GM12878 (cell line): ENCODE data around the gene CLMP. TPM values are rescaled to one million over a fixed set of nuclear protein-coding genes. Genes with fewer than 3 reads are reported as not detected.

Experiments
- ATAC-seq: fragments of 200-7000 bp; cut with Tn5 transposase; 3 replicates; pipeline ENCODE4 v1.9.1; 2020; ENCODE audit warnings: mild to moderate bottlenecking, moderate library complexity
- BruUV-seq: library from RNA; stranded (reverse); fragments of 400-500 nt; replicated peaks from 2 replicates; lab custom pipeline; 2021; lab: Mats Ljungman, UMichigan
- CTCF ChIA-PET: fragments of 300-600 bp; sonication (Branson Sonifier 250); formaldehyde crosslinking; extraction: SDS; loops from one replicate; lab custom pipeline; 2021; ENCODE audit warnings: inconsistent platforms; lab: Yijun Ruan, JAX
- POLR2A ChIA-PET: fragments of 350-600 bp; formaldehyde crosslinking; extraction: SDS; loops from one replicate; lab custom pipeline; 2021; ENCODE audit warnings: inconsistent platforms; lab: Charles Lee
- RAD21 ChIA-PET: fragments of 300-600 bp; sonication (Branson Sonifier 250); formaldehyde crosslinking; loops from one replicate; lab custom pipeline; 2023; ENCODE audit warnings: antibody characterized with exemption; ENCODE audit not compliant: unreplicated experiment; lab: Charles Lee
- SMC1A ChIA-PET: fragments of 300-600 bp; sonication (Branson Sonifier 250); formaldehyde crosslinking; loops from one replicate; lab custom pipeline; 2023; ENCODE audit not compliant: unreplicated experiment, uncharacterized antibody; lab: Charles Lee
- DNase-seq: peaks from one replicate; pipeline ENCODE4 v3.0.0-alpha.2; 2011; ENCODE audit warnings: low read depth, low spot score
- FAIRE-seq: peaks from 3 replicates; lab custom pipeline; 2011; peaks lifted over from hg19 to GRCh38; lab: Jason Lieb, UNC
- H2AFZ ChIP-seq: 2 replicates; pipeline ENCODE4 v1.6.0; 2011; ENCODE audit warnings: low read depth, low read length, control low read depth; ENCODE audit not compliant: control insufficient read depth
- H3K27ac ChIP-seq: 2 replicates; pipeline ENCODE4 v1.5.1; 2011; ENCODE audit warnings: control low read depth; ENCODE audit not compliant: control insufficient read depth, insufficient read depth
- H3K27me3 ChIP-seq, 2 experiments: replicated peaks in 1 of 2; 2 replicates each; pipeline versions ENCODE4 v1.6.0 to v1.6.1; 2011; ENCODE audit warnings: low read length in 1 of 2; ENCODE audit not compliant: control insufficient read depth in 2 of 2, insufficient read depth in 2 of 2
- H3K36me3 ChIP-seq, 2 experiments: 2 replicates each; pipeline ENCODE4 v1.5.1; 2011; ENCODE audit warnings: low read length in 1 of 2; ENCODE audit not compliant: control insufficient read depth in 2 of 2, insufficient read depth in 2 of 2
- H3K4me1 ChIP-seq: 2 replicates; pipeline ENCODE4 v1.6.1; 2011; ENCODE audit warnings: mild to moderate bottlenecking, low read length, moderate library complexity, mixed read lengths; ENCODE audit not compliant: control insufficient read depth, insufficient read depth
- H3K4me2 ChIP-seq: 2 replicates; pipeline ENCODE4 v1.6.0; 2011; ENCODE audit warnings: control low read depth; ENCODE audit not compliant: control insufficient read depth, insufficient read depth
- H3K4me3 ChIP-seq: fragments of 200-600 bp; sonication (generic); 2 replicates; pipeline ENCODE4 v1.5.1; 2016
- H3K79me2 ChIP-seq: 2 replicates; pipeline ENCODE4 v1.6.0; 2011; ENCODE audit warnings: low read length; ENCODE audit not compliant: control insufficient read depth, insufficient read depth
- H3K9ac ChIP-seq: 2 replicates; pipeline ENCODE4 v1.8.0; 2011; ENCODE audit warnings: low read length, control low read depth, mixed read lengths; ENCODE audit not compliant: control insufficient read depth, insufficient read depth
- H3K9me3 ChIP-seq: replicated peaks from 3 replicates; pipeline ENCODE4 v1.5.1; 2011; ENCODE audit warnings: mild to moderate bottlenecking, low read length; ENCODE audit not compliant: control insufficient read depth, insufficient read depth
- H4K20me1 ChIP-seq: 2 replicates; pipeline ENCODE4 v1.6.0; 2011; ENCODE audit not compliant: control insufficient read depth, insufficient read depth
- CHD4 ChIP-seq: fragments of 200-600 bp; sonication (generic); IDR thresholded peaks from 2 replicates; pipeline ENCODE4 v1.6.1; 2016; ENCODE audit warnings: mild to moderate bottlenecking
- E2F4 ChIP-seq: IDR thresholded peaks from 2 replicates; pipeline ENCODE4 v1.6.1; 2012; ENCODE audit warnings: low read depth, low read length, improper control_type of control experiment
- NKRF ChIP-seq: fragments of 450-650 bp; conservative IDR thresholded peaks from 2 replicates; pipeline ENCODE4 v1.6.1; 2017; ENCODE audit warnings: mild to moderate bottlenecking, moderate library complexity
- NRF1 ChIP-seq: conservative IDR thresholded peaks from 2 replicates; pipeline ENCODE4 v1.6.1; 2011; ENCODE audit warnings: mild to moderate bottlenecking, low read depth, low read length, improper control_type of control experiment
- RB1 ChIP-seq: fragments of 450-650 bp; formaldehyde crosslinking; IDR thresholded peaks from 2 replicates; pipeline ENCODE4 v1.6.1; 2017; ENCODE audit warnings: mild to moderate bottlenecking, borderline replicate concordance
- RBBP5 ChIP-seq: fragments of 200-600 bp; sonication (generic); conservative IDR thresholded peaks from 2 replicates; pipeline ENCODE4 v1.6.1; 2016
- RELB ChIP-seq: fragments of 450-650 bp; IDR thresholded peaks from 2 replicates; pipeline ENCODE4 v1.6.1; 2017; ENCODE audit warnings: low read depth, mild to moderate bottlenecking, moderate library complexity
- RFX5 ChIP-seq: IDR thresholded peaks from 2 replicates; pipeline ENCODE4 v1.6.1; 2011; ENCODE audit warnings: low read depth, low read length, improper control_type of control experiment
- SP1 ChIP-seq: IDR thresholded peaks from one replicate; pipeline ENCODE4 v1.6.1; 2011; ENCODE audit warnings: low read depth, low read length
- SREBF2 ChIP-seq: IDR thresholded peaks from 2 replicates; pipeline ENCODE4 v1.6.1; 2012; ENCODE audit warnings: mild to moderate bottlenecking, low read length
- WGBS: methylation state at CpG from one replicate; pipeline ENCODE4 v1.1.6; 2016; ENCODE audit warnings: low lambda C conversion rate; ENCODE audit not compliant: insufficient replicate concordance, insufficient coverage; ENCODE audit errors: missing lambda C conversion rate; 5-methylcytosine and 5-hydroxymethylcytosine counted together
- in situ Hi-C: fragments of 300-500 bp; cut with MboI; formaldehyde crosslinking; loops from 9 replicates; pipeline ENCODE4 v1.14.3; 2018; ENCODE audit warnings: mixed read lengths
- intact Hi-C: fragments of 100-400 bp; cut with micrococcal nuclease; formaldehyde crosslinking; loops from one replicate; pipeline ENCODE4 v1.14.2; 2022; ENCODE audit not compliant: unreplicated experiment
- polyA plus RNA-seq, 11 experiments: library from polyadenylated mRNA; depleted of rRNA in 4 of 11; unstranded in 6 of 11; stranded (reverse) in 5 of 11; fragments of >200 nt; fragmentation: Nextera tagmentation in 4 of 11; fragmentation: Illumina TruSeq in 1 of 11; extraction: Ambion mirVana in 4 of 11; extraction: Trizol in 1 of 11; gene quantifications; 1 replicate in 1 of 11; 2 replicates in 10 of 11; pipeline versions ENCODE4 v1.2.1 to v1.2.3, GENCODE V29; 2011 to 2016; ENCODE audit warnings: inconsistent platforms in 2 of 11, missing spikeins in 2 of 11, low read depth in 1 of 11
- total RNA-seq, 4 experiments: library from RNA; depleted of rRNA in 3 of 4; stranded (reverse); fragments of >200 nt in 3 of 4; fragmentation: Illumina TruSeq in 1 of 4; extraction: Trizol in 1 of 4; gene quantifications; 2 replicates each; pipeline versions ENCODE4 v1.2.1 to v1.2.3, GENCODE V29; 2013 to 2021
- TF ChIP-seq, protein P1 (sequence below): fragments of 450-650 bp; IDR thresholded peaks from 2 replicates; pipeline ENCODE4 v1.6.1; 2018; ENCODE audit warnings: mild to moderate bottlenecking, low read depth, moderate library complexity; ENCODE audit not compliant: partially characterized antibody

The CLMP gene
- total and polyA plus RNA-seq, 10 of the 15 experiments (the other 5 are each of a cell fraction or from before 2014, with no cell fraction given): 0.01 to 0.71 (median 0.20) TPM; not detected in 4

DNA sequence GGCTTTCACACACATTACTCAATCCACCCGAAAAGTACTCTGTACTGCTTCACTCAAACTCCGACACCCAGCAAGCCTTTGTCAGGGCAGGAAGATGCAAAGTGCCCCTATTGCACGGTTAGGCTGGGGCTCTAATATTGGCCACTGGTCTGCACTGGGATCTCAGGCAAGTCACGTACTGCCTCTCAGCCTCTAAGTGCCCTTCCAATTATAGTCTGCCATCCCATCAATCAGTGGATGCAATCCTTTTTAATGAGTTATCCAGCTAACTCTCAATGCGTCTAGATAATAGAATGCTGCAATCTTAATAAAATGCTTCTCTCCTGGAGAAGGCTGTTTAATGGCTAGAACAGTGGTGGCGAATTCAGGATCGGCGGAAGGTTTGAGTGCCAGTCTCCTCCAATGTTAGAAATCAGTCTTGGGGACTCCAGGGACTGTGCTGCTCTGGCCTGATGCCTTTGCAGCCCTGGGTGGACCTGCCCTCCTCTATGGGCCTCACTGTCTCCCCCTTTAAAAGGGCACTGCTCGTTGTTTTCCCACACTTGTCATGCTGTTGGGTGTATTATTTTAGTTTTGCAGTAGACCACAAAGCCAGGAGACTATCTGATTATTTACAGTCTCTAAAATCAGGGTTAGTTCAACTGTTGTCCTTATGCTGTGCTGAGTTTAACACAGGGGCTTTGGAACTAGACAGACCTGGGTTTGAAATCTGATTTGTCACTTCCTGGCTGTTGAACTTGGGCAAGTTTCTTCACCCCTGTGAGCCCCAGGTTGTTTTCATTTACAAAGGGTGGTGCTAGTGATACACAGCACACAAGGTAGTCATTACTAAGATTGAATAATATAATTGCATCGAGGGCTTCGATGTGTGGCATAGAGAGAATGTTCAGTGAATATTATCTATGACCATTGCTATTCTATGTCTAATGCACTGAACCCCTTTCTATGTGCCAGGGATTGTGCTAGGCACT lies 36.7 kb downstream of the CLMP start:
- no TSS peak for BruUV-seq
- intact Hi-C loops: no loop called here

More for the DNA sequence above, 36.7 kb downstream of the CLMP start:
- Histone ChIP-seq H3K4me1 (no peaks in the 10 kb centered on the region), H3K36me3 (no peaks in the 10 kb centered on the region), H3K4me3 (no peak overlapping the region), H2AFZ (no peak overlapping the region), H3K27ac (no peak overlapping the region), H3K9me3 (no peaks in the 10 kb centered on the region; the same call in 2 of the 3 replicates), H3K4me2 (no peak overlapping the region), H4K20me1 (no peaks in the 10 kb centered on the region), H3K9ac (no peak overlapping the region), H3K79me2 (no peaks in the 10 kb centered on the region), H3K27me3 (no peaks in the 10 kb centered on the region; a peak in 2 of 4 replicates)
- RAD21 ChIA-PET: no interaction called here
- POLR2A ChIA-PET: no interaction called here
- 61% methylated on average over 11 of the region's 11 CpGs for WGBS
- no peak for DNase-seq
- CTCF ChIA-PET: no interaction called here
- TF ChIP-seq RB1 (no peak), CHD4 (no peak), SP1 (no peak), NRF1 (no peak), E2F4 (no peak), RBBP5 (no peak), RFX5 (no peak), SREBF2 (no peak), RELB (no peak), NKRF (no peak)
- TF ChIP-seq, protein P1, sequence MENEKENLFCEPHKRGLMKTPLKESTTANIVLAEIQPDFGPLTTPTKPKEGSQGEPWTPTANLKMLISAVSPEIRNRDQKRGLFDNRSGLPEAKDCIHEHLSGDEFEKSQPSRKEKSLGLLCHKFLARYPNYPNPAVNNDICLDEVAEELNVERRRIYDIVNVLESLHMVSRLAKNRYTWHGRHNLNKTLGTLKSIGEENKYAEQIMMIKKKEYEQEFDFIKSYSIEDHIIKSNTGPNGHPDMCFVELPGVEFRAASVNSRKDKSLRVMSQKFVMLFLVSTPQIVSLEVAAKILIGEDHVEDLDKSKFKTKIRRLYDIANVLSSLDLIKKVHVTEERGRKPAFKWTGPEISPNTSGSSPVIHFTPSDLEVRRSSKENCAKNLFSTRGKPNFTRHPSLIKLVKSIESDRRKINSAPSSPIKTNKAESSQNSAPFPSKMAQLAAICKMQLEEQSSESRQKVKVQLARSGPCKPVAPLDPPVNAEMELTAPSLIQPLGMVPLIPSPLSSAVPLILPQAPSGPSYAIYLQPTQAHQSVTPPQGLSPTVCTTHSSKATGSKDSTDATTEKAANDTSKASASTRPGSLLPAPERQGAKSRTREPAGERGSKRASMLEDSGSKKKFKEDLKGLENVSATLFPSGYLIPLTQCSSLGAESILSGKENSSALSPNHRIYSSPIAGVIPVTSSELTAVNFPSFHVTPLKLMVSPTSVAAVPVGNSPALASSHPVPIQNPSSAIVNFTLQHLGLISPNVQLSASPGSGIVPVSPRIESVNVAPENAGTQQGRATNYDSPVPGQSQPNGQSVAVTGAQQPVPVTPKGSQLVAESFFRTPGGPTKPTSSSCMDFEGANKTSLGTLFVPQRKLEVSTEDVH: no peak
- ATAC-seq: no peak
- FAIRE-seq: no peak
- in situ Hi-C loops: no loop called here
- SMC1A ChIA-PET: no interaction called here
